Mesothelial cell of epicardium (in vitro differentiated cells): Measurements from ENCODE around the gene TRIM41. TPM values are rescaled to one million over a fixed set of nuclear protein-coding genes. Genes with fewer than 3 reads are reported as not detected.
"Not testable (repeated sequence)": the region's sequence is repeated elsewhere in the genome, so short reads cannot be mapped to it uniquely, and the experiment has no call there.

Experiments used
- DNase-seq, 2 experiments: peaks; one replicate each; pipeline ENCODE4 v3.0.0; 2021; ENCODE audit warnings: low spot score in 2 of 2; ENCODE audit not compliant: unreplicated experiment in 2 of 2
- H3K27ac Mint-ChIP-seq: 2 replicates; pipeline ENCODE4 v1.8.0; 2021; ENCODE audit warnings: mixed read lengths
- H3K27me3 Mint-ChIP-seq: 2 replicates; pipeline ENCODE4 v1.8.0; 2021; ENCODE audit warnings: low read depth, mixed read lengths
- H3K36me3 Mint-ChIP-seq: 2 replicates; pipeline ENCODE4 v1.8.0; 2021; ENCODE audit warnings: mixed read lengths
- H3K4me1 Mint-ChIP-seq: 2 replicates; pipeline ENCODE4 v1.8.0; 2021; ENCODE audit warnings: mixed read lengths
- H3K4me3 Mint-ChIP-seq: 2 replicates; pipeline ENCODE4 v1.8.0; 2021; ENCODE audit warnings: mild to moderate bottlenecking, moderate library complexity, mixed read lengths
- H3K9me3 Mint-ChIP-seq: 2 replicates; pipeline ENCODE4 v1.8.0; 2021; ENCODE audit warnings: mixed read lengths
- CTCF ChIP-seq: fragments of 200-600 bp; sonication (generic); IDR thresholded peaks from one replicate; pipeline ENCODE4 v1.5.0; 2021; ENCODE audit warnings: antibody characterized with exemption; ENCODE audit not compliant: unreplicated experiment
- total RNA-seq: library from RNA; stranded (reverse); gene quantifications from 3 replicates; pipeline ENCODE4 v1.2.1, GENCODE V29; 2021

Gene TRIM41
- total RNA-seq, result 27.9 to 28.1 TPM (median 27.9 TPM) in 3 replicates

GRCh38 chr5:181223058-181223728 lies at the start of gene TRIM41:
Gene TRIM41 (plus strand): TSS chr5:181223281. CDS start chr5:181224000, 719 bp downstream.
- peaks cover 3% of the 10 kb centered on the region for H3K27me3 Mint-ChIP-seq
- H3K36me3 Mint-ChIP-seq, result peaks cover 1% of the 10 kb centered on the region
- H3K27ac Mint-ChIP-seq, result peak within 1 kb of the TSS; percentile 99
- H3K4me3 Mint-ChIP-seq, result peak within 1 kb of the TSS; percentile 97
- no peaks in the 10 kb centered on the region for H3K9me3 Mint-ChIP-seq
- peak; percentile 88 to 95 for DNase-seq
- peaks cover 24% of the 10 kb centered on the region for H3K4me1 Mint-ChIP-seq
- no peak for TF ChIP-seq CTCF

- no peak for TF ChIP-seq CTCF
- Mint-ChIP-seq H3K4me3 (peak overlapping the region; percentile 65), H3K36me3 (no peaks in the 10 kb centered on the region), H3K27me3 (peaks cover 76% of the 10 kb centered on the region), H3K9me3 (no peaks in the 10 kb centered on the region), H3K27ac (no peak overlapping the region), H3K4me1 (peaks cover 26% of the 10 kb centered on the region)
- DNase-seq, result no peak
These were observed 49.4 kb upstream of the TRIM41 start for GRCh38 chr5:181173420-181174342.

GRCh38 chr5:181176254-181176952 lies 46.7 kb upstream of the TRIM41 start:
- TF ChIP-seq CTCF, result no peak
- Mint-ChIP-seq H3K36me3 (no peaks in the 10 kb centered on the region), H3K27ac (no peak overlapping the region), H3K9me3 (no peaks in the 10 kb centered on the region), H3K27me3 (peaks cover 52% of the 10 kb centered on the region), H3K4me1 (peaks cover 5% of the 10 kb centered on the region), H3K4me3 (no peak overlapping the region)
- DNase-seq, result no peak

GRCh38 chr5:181177559-181177958 lies 45.5 kb upstream of the TRIM41 start:
- peaks cover 42% of the 10 kb centered on the region for H3K27me3 Mint-ChIP-seq
- H3K36me3 Mint-ChIP-seq, result not testable (repeated sequence)

GRCh38 chr5:181181650-181182565 lies 41.2 kb upstream of the TRIM41 start:
- H3K27ac Mint-ChIP-seq, result no peak overlapping the region
- H3K9me3 Mint-ChIP-seq, result no peaks in the 10 kb centered on the region
- peaks cover 5% of the 10 kb centered on the region for H3K27me3 Mint-ChIP-seq
- no peaks in the 10 kb centered on the region for H3K36me3 Mint-ChIP-seq
- peak; percentile 22 for TF ChIP-seq CTCF
- DNase-seq, result no peak
- H3K4me1 Mint-ChIP-seq, result peaks cover 6% of the 10 kb centered on the region
- no peak overlapping the region for H3K4me3 Mint-ChIP-seq

More at GRCh38 chr5:181177559-181177958, 45.5 kb upstream of the TRIM41 start:
- not testable (repeated sequence) for DNase-seq, H3K4me3 Mint-ChIP-seq, H3K9me3 Mint-ChIP-seq, H3K4me1 Mint-ChIP-seq, H3K27ac Mint-ChIP-seq
